SK-N-SH (cell line): Measurements from ENCODE around the gene EPHA5. TPM values are rescaled to one million over a fixed set of nuclear protein-coding genes. Genes with fewer than 3 reads are reported as not detected.

Source experiments
- CTCF ChIA-PET: fragments of 300-600, 350-600 bp; formaldehyde crosslinking; extraction: SDS; loops from one replicate; lab custom pipeline; 2021; lab: Yijun Ruan, JAX
- POLR2A ChIA-PET: fragments of 350-600 bp; sonication (Branson Sonifier 250); formaldehyde crosslinking; extraction: SDS; loops from one replicate; lab custom pipeline; 2020; ENCODE audit warnings: antibody characterized with exemption, inconsistent platforms; lab: Yijun Ruan, JAX
- DNase-seq: peaks from one replicate; pipeline ENCODE4 v3.0.0; 2012
- H2AFZ ChIP-seq: fragments of 200-600 bp; sonication (generic); 2 replicates; pipeline ENCODE4 v1.8.1; 2016; ENCODE audit warnings: antibody characterized with exemption, mild to moderate bottlenecking, low read depth
- H3F3A ChIP-seq: fragments of 200-600 bp; sonication (generic); replicated peaks from 2 replicates; pipeline ENCODE3; 2016; ENCODE audit warnings: antibody characterized with exemption, mild to moderate bottlenecking; ENCODE audit not compliant: insufficient read depth
- H3K27ac ChIP-seq, 2 experiments: fragments of 200-500 bp in 1 of 2; fragments of 200-600 bp in 1 of 2; sonication (Bioruptor generic) in 1 of 2; sonication (generic), shearing (Covaris generic) in 1 of 2; 2 replicates each; pipeline versions ENCODE4 v1.5.1 to v1.6.1; 2014 to 2016; ENCODE audit warnings: low read depth in 2 of 2, inconsistent platforms in 1 of 2, low read length in 1 of 2, mild to moderate bottlenecking in 1 of 2, mixed read lengths in 1 of 2
- H3K27me3 ChIP-seq: fragments of 200-600 bp; sonication (generic), shearing (Covaris generic); 2 replicates; pipeline ENCODE4 v1.6.1; 2016; ENCODE audit warnings: mixed run types; ENCODE audit not compliant: insufficient read depth
- H3K36me3 ChIP-seq, 2 experiments: fragments of 200-500 bp in 1 of 2; fragments of 200-600 bp in 1 of 2; sonication (Bioruptor generic) in 1 of 2; sonication (generic) in 1 of 2; replicated peaks in 1 of 2; 2 replicates each; pipeline versions ENCODE3 to v1.5.1; 2014 to 2016; ENCODE audit warnings: low read length in 1 of 2, mild to moderate bottlenecking in 1 of 2; ENCODE audit not compliant: insufficient read depth in 2 of 2, control insufficient read depth in 1 of 2
- H3K4me1 ChIP-seq, 2 experiments: fragments of 200-500 bp in 1 of 2; fragments of 200-600 bp in 1 of 2; sonication (Bioruptor generic) in 1 of 2; sonication (generic), shearing (Covaris generic) in 1 of 2; 2 replicates each; pipeline versions ENCODE4 v1.5.1 to v1.6.1; 2014 to 2016; ENCODE audit warnings: low read depth in 1 of 2, low read length in 1 of 2, mixed run types in 1 of 2; ENCODE audit not compliant: insufficient read depth in 2 of 2, control insufficient read depth in 1 of 2
- H3K4me2 ChIP-seq: fragments of 200-600 bp; sonication (generic), shearing (Covaris generic); 2 replicates; pipeline ENCODE4 v1.6.1; 2017; ENCODE audit warnings: mixed run types
- H3K4me3 ChIP-seq, 2 experiments: fragments of 200-500 bp in 1 of 2; fragments of 200-600 bp in 1 of 2; sonication (Bioruptor generic) in 1 of 2; sonication (generic), shearing (Covaris generic) in 1 of 2; 2 replicates each; pipeline versions ENCODE4 v1.5.1 to v1.8.1; 2014 to 2016; ENCODE audit warnings: low read depth in 2 of 2, inconsistent platforms in 1 of 2, low read length in 1 of 2, mild to moderate bottlenecking in 1 of 2, mixed read lengths in 1 of 2, moderate library complexity in 1 of 2
- H3K79me2 ChIP-seq: fragments of 200-600 bp; sonication (generic); 2 replicates; pipeline ENCODE4 v1.8.1; 2017; ENCODE audit warnings: mild to moderate bottlenecking; ENCODE audit not compliant: insufficient read depth
- H3K9ac ChIP-seq: fragments of 200-600 bp; sonication (generic); 2 replicates; pipeline ENCODE4 v1.6.1; 2017; ENCODE audit warnings: mixed run types
- H3K9me2 ChIP-seq: fragments of 200-600 bp; sonication (generic); 2 replicates; pipeline ENCODE4 v1.6.1; 2017; ENCODE audit warnings: mixed run types
- H3K9me3 ChIP-seq: fragments of 200-600 bp; sonication (generic); 2 replicates; pipeline ENCODE4 v1.6.1; 2017; ENCODE audit warnings: mixed run types, mild to moderate bottlenecking, moderate library complexity
- H4K20me1 ChIP-seq: fragments of 200-600 bp; sonication (generic); 2 replicates; pipeline ENCODE4 v1.6.1; 2017; ENCODE audit warnings: mild to moderate bottlenecking, mixed run types; ENCODE audit not compliant: insufficient read depth
- CHD2 ChIP-seq: fragments of 150-350 bp; IDR thresholded peaks from 2 replicates; pipeline ENCODE4 v1.6.1; 2018; ENCODE audit warnings: low read length; ENCODE audit not compliant: partially characterized antibody
- CTCF ChIP-seq: fragments of 200-600 bp; sonication (generic); IDR thresholded peaks from 2 replicates; pipeline ENCODE4 v1.6.1; 2017; ENCODE audit warnings: antibody characterized with exemption, mild to moderate bottlenecking, moderate library complexity
- ELF1 ChIP-seq: IDR thresholded peaks from 2 replicates; pipeline ENCODE4 v1.4.0; 2012
- EP300 ChIP-seq, 2 experiments: IDR thresholded peaks; 2 replicates each; pipeline versions ENCODE4 v1.4.0 to v1.6.1; 2012; ENCODE audit warnings: borderline replicate concordance in 1 of 2, low read depth in 1 of 2, low read length in 1 of 2
- GABPA ChIP-seq: IDR thresholded peaks from 2 replicates; pipeline ENCODE4 v1.4.0; 2012; ENCODE audit warnings: low read depth, mild to moderate bottlenecking
- GATA2 ChIP-seq: sonication (generic); formaldehyde crosslinking; IDR thresholded peaks from 2 replicates; pipeline ENCODE4 v1.5.0; 2020; ENCODE audit warnings: mild to moderate bottlenecking, missing genetic modification reagents
- MAX ChIP-seq: IDR thresholded peaks from 2 replicates; pipeline ENCODE4 v1.4.0; 2012; ENCODE audit warnings: low read depth
- MXI1 ChIP-seq: IDR thresholded peaks from 2 replicates; pipeline ENCODE4 v1.6.1; 2012; ENCODE audit warnings: mild to moderate bottlenecking, low read depth, low read length, improper control_type of control experiment
- NFIC ChIP-seq: IDR thresholded peaks from 2 replicates; pipeline ENCODE4 v1.4.0; 2012; ENCODE audit warnings: borderline replicate concordance
- NRF1 ChIP-seq: IDR thresholded peaks from 2 replicates; pipeline ENCODE4 v1.6.1; 2012; ENCODE audit warnings: low read depth, mild to moderate bottlenecking, low read length
- PBX3 ChIP-seq: IDR thresholded peaks from 2 replicates; pipeline ENCODE4; 2012
- REST ChIP-seq: IDR thresholded peaks from 2 replicates; pipeline ENCODE4 v1.6.1; 2012; ENCODE audit warnings: mild to moderate bottlenecking, low read depth, low read length, moderate library complexity
- SMC3 ChIP-seq: IDR thresholded peaks from 2 replicates; pipeline ENCODE4 v1.6.1; 2012; ENCODE audit warnings: low read depth, low read length, improper control_type of control experiment
- TAF1 ChIP-seq: IDR thresholded peaks from 2 replicates; pipeline ENCODE4 v1.6.1; 2012; ENCODE audit warnings: low read depth, mild to moderate bottlenecking, low read length, moderate library complexity, borderline replicate concordance
- USF1 ChIP-seq: IDR thresholded peaks from 2 replicates; pipeline ENCODE4 v1.4.0; 2012; ENCODE audit warnings: low read depth, borderline replicate concordance
- ZBTB33 ChIP-seq: IDR thresholded peaks from 2 replicates; pipeline ENCODE4 v1.4.0; 2012; ENCODE audit warnings: low read depth, borderline replicate concordance
- WGBS: methylation state at CpG from one replicate; pipeline ENCODE4 v1.1.6; 2017; ENCODE audit warnings: low lambda C conversion rate; 5-methylcytosine and 5-hydroxymethylcytosine counted together
- polyA plus RNA-seq, 3 experiments: library from polyadenylated mRNA; depleted of rRNA; stranded (reverse); fragments of >200 nt; gene quantifications; 2 replicates each; pipeline ENCODE4 v1.2.3, GENCODE V29; 2012

EPHA5 gene
- polyA plus RNA-seq, 1 of the 3 experiments (the other 2 are of a cell fraction) = not detected

GRCh38 chr4:65302145-65302544 is 368.1 kb downstream of the EPHA5 start:
- no peaks in the 10 kb centered on the region for H3K9me3 ChIP-seq
- no peak overlapping the region for H2AFZ ChIP-seq
- H3K4me1 ChIP-seq = no peaks in the 10 kb centered on the region
- no peak for DNase-seq
- no peak overlapping the region for H3K4me3 ChIP-seq
- TF ChIP-seq GATA2 (CRISPR knock-in tag) (no peak), ELF1 (no peak), REST (no peak), TAF1 (no peak), MAX (no peak), SMC3 (no peak), NRF1 (no peak), CHD2 (no peak), ZBTB33 (no peak), CTCF (no peak), GABPA (no peak), EP300 (IDR thresholded peaks at IDR 0.05; ENCODE audit: borderline replicate concordance in 1 of 2, low read depth in 1 of 2, low read length in 1 of 2) (no peak), PBX3 (no peak), MXI1 (no peak), USF1 (no peak), NFIC (no peak)
- CTCF ChIA-PET = no interaction called here
- H3K36me3 ChIP-seq = no peaks in the 10 kb centered on the region
- H3K27ac ChIP-seq = no peak overlapping the region
- H3K27me3 ChIP-seq = no peaks in the 10 kb centered on the region
- H3K9ac ChIP-seq = no peak overlapping the region
- H4K20me1 ChIP-seq = no peaks in the 10 kb centered on the region
- POLR2A ChIA-PET = no interaction called here
- no peaks in the 10 kb centered on the region for H3K9me2 ChIP-seq
- H3F3A ChIP-seq = no peaks in the 10 kb centered on the region
- WGBS = 0% methylated on average over 1 of the region's 1 CpG
- no peaks in the 10 kb centered on the region for H3K79me2 ChIP-seq
- no peak overlapping the region for H3K4me2 ChIP-seq
